Measurements from ENCODE around the gene TM4SF1.

The TM4SF1 gene

GRCh38 chr3:149377408-149378364, at the start of gene TM4SF1:
Gene TM4SF1, minus strand, starts transcription at chr3:149377649. Its CDS starts 102 bp downstream, at chr3:149377547.
- DNase-seq, result peak; percentile 26

- DNase-seq, result no peak
Observed at GRCh38 chr3:149426325-149426724, 48.9 kb upstream of the TM4SF1 start.

- DNase-seq, result no peak
Observed at GRCh38 chr3:149424918-149425317, 47.5 kb upstream of the TM4SF1 start.

GRCh38 chr3:149421764-149422163, 44.3 kb upstream of the TM4SF1 start:
- no peak for DNase-seq

GRCh38 chr3:149419816-149420215, 42.4 kb upstream of the TM4SF1 start:
- DNase-seq, result no peak

- no peak for DNase-seq
Observed at GRCh38 chr3:149417727-149418126, 40.3 kb upstream of the TM4SF1 start.

- DNase-seq, result no peak
Observed at GRCh38 chr3:149417174-149417573, 39.7 kb upstream of the TM4SF1 start.

- no peak for DNase-seq
Observed at GRCh38 chr3:149415484-149415883, 38.0 kb upstream of the TM4SF1 start.

GRCh38 chr3:149414557-149415231, 37.2 kb upstream of the TM4SF1 start:
- DNase-seq, result no peak

- DNase-seq, result no peak
Observed at GRCh38 chr3:149411583-149411982, 34.1 kb upstream of the TM4SF1 start.

GRCh38 chr3:149409351-149409750, 31.9 kb upstream of the TM4SF1 start:
- DNase-seq, result no peak

- DNase-seq, result no peak
Observed at GRCh38 chr3:149407898-149408297, 30.4 kb upstream of the TM4SF1 start.

- DNase-seq, result no peak
Observed at GRCh38 chr3:149406244-149406752, 28.8 kb upstream of the TM4SF1 start.

- DNase-seq, result no peak
Observed at GRCh38 chr3:149403443-149403842, 26.0 kb upstream of the TM4SF1 start.

- DNase-seq, result no peak
Observed at GRCh38 chr3:149402481-149402880, 25.0 kb upstream of the TM4SF1 start.

- DNase-seq, result no peak
Observed at GRCh38 chr3:149401926-149402310, 24.5 kb upstream of the TM4SF1 start.

GRCh38 chr3:149401212-149401925, 23.9 kb upstream of the TM4SF1 start:
- DNase-seq, result no peak

- no peak for DNase-seq
Observed at GRCh38 chr3:149400645-149401044, 23.2 kb upstream of the TM4SF1 start.

GRCh38 chr3:149398296-149398695, 20.8 kb upstream of the TM4SF1 start:
- DNase-seq, result no peak

- DNase-seq, result no peak
Observed at GRCh38 chr3:149397528-149397927, 20.1 kb upstream of the TM4SF1 start.

- no peak for DNase-seq
Observed at GRCh38 chr3:149396476-149396875, 19.0 kb upstream of the TM4SF1 start.

GRCh38 chr3:149395107-149396089, 17.9 kb upstream of the TM4SF1 start:
- DNase-seq, result no peak

Measured in hematopoietic multipotent progenitor cell treated with erythropoietin and hydrocortisone succinate and interleukin-3 and kit ligand, for 6 days (in vitro differentiated cells).